GM12892 (cell line): ENCODE measurements around the gene HSBP1.

Experiments
- POLR2A ChIP-seq: IDR thresholded peaks from 2 replicates; pipeline ENCODE4 v1.6.1; 2011; ENCODE audit warnings: low read depth, low read length, control low read depth
- POLR2AphosphoS5 ChIP-seq: IDR thresholded peaks from 2 replicates; pipeline ENCODE4 v1.6.1; 2011; ENCODE audit warnings: low read depth, low read length, control low read depth

GRCh38 chr16:83831456-83831987, 23.7 kb downstream of the HSBP1 start:
- TF ChIP-seq POLR2AphosphoS5 (no peak), POLR2A (no peak)
